ENCODE data around the gene GPAM. TPM values are rescaled to one million over a fixed set of nuclear protein-coding genes. Genes with fewer than 3 reads are reported as not detected.
A peak's percentile ranks its signal among the peaks of the same experiment; 100 is the strongest.

Gene GPAM
- polyA plus RNA-seq, 6 donors from 2014 or later = 1.3 to 4.3 (median 2.9) TPM; not detected in 1

GRCh38 chr10:112223725-112224124 is 40.2 kb upstream of the GPAM start:
- Mint-ChIP-seq H3K4me1 (no peaks in the 10 kb centered on the region), H3K4me3 (no peak overlapping the region), H3K9me3 (peaks cover 0 to 19% (median 5%) of the 10 kb centered on the region in 7 donors), H3K27ac (no peak overlapping the region), H3K36me3 (peaks cover 0 to 4% of the 10 kb centered on the region in 2 donors), H3K27me3 (peaks cover 14 to 22% (median 19%) of the 10 kb centered on the region in 3 donors)
- no peak for ATAC-seq (ENCODE audit: low read depth in 2 of 2)
- DNase-seq = no peak

GRCh38 chr10:112222799-112223198 is 39.2 kb upstream of the GPAM start:
- Mint-ChIP-seq H3K27ac (peak overlapping the region in 1 of 6 donors; percentile 23), H3K27me3 (peaks cover 14 to 28% (median 21%) of the 10 kb centered on the region in 3 donors), H3K9me3 (peaks cover 0 to 19% (median 5%) of the 10 kb centered on the region in 7 donors), H3K36me3 (peaks cover 0 to 4% of the 10 kb centered on the region in 2 donors), H3K4me1 (no peaks in the 10 kb centered on the region), H3K4me3 (no peak overlapping the region)
- no peak for ATAC-seq (ENCODE audit: low read depth in 2 of 2)
- DNase-seq = no peak

- H3K4me1 Mint-ChIP-seq = no peaks in the 10 kb centered on the region
- no peak overlapping the region for H3K27ac Mint-ChIP-seq
- no peak overlapping the region for H3K4me3 Mint-ChIP-seq
- ATAC-seq (ENCODE audit: low read depth in 2 of 2) (no peak), DNase-seq (no peak)
- H3K36me3 Mint-ChIP-seq = peaks cover 0 to 4% of the 10 kb centered on the region in 2 donors
- H3K27me3 Mint-ChIP-seq = peaks cover 17 to 31% (median 19%) of the 10 kb centered on the region in 3 donors
- peaks cover 0 to 19% (median 5%) of the 10 kb centered on the region in 7 donors for H3K9me3 Mint-ChIP-seq
These were observed 38.0 kb upstream of the GPAM start for GRCh38 chr10:112221545-112221944.

GRCh38 chr10:112218960-112219359 is 35.4 kb upstream of the GPAM start:
- ATAC-seq (ENCODE audit: low read depth in 2 of 2) (no peak), DNase-seq (no peak)
- Mint-ChIP-seq H3K9me3 (peaks cover 0 to 19% (median 5%) of the 10 kb centered on the region in 7 donors), H3K4me3 (no peak overlapping the region), H3K27me3 (peaks cover 5 to 24% (median 17%) of the 10 kb centered on the region in 3 donors), H3K36me3 (peaks cover 0 to 4% of the 10 kb centered on the region in 2 donors), H3K4me1 (no peaks in the 10 kb centered on the region), H3K27ac (no peak overlapping the region)

- Mint-ChIP-seq H3K27me3 (peaks cover 13 to 24% (median 17%) of the 10 kb centered on the region in 3 donors), H3K4me1 (no peaks in the 10 kb centered on the region), H3K4me3 (no peak overlapping the region), H3K27ac (no peak overlapping the region), H3K9me3 (peaks cover 0 to 19% (median 5%) of the 10 kb centered on the region in 7 donors), H3K36me3 (peaks cover 0 to 4% of the 10 kb centered on the region in 2 donors)
- no peak for ATAC-seq (ENCODE audit: low read depth in 2 of 2)
- no peak for DNase-seq
These were observed 34.4 kb upstream of the GPAM start for GRCh38 chr10:112218036-112218390.

GRCh38 chr10:112217386-112218035 is 33.9 kb upstream of the GPAM start:
- DNase-seq (no peak), ATAC-seq (ENCODE audit: low read depth in 2 of 2) (no peak)
- Mint-ChIP-seq H3K9me3 (peaks cover 0 to 19% (median 5%) of the 10 kb centered on the region in 7 donors), H3K36me3 (peaks cover 0 to 4% of the 10 kb centered on the region in 2 donors), H3K27me3 (peaks cover 13 to 21% (median 17%) of the 10 kb centered on the region in 3 donors), H3K4me1 (no peaks in the 10 kb centered on the region), H3K4me3 (no peak overlapping the region), H3K27ac (no peak overlapping the region)

GRCh38 chr10:112216966-112217365 is 33.4 kb upstream of the GPAM start:
- peaks cover 0 to 19% (median 5%) of the 10 kb centered on the region in 7 donors for H3K9me3 Mint-ChIP-seq
- H3K36me3 Mint-ChIP-seq = peaks cover 0 to 4% of the 10 kb centered on the region in 2 donors
- no peak for ATAC-seq (ENCODE audit: low read depth in 2 of 2)
- DNase-seq = no peak
- H3K27ac Mint-ChIP-seq = no peak overlapping the region
- no peaks in the 10 kb centered on the region for H3K4me1 Mint-ChIP-seq
- peaks cover 13 to 17% (median 17%) of the 10 kb centered on the region in 3 donors for H3K27me3 Mint-ChIP-seq
- H3K4me3 Mint-ChIP-seq = no peak overlapping the region

GRCh38 chr10:112216151-112216550 is 32.6 kb upstream of the GPAM start:
- ATAC-seq (ENCODE audit: low read depth in 2 of 2) (no peak), DNase-seq (no peak)
- H3K27ac Mint-ChIP-seq = no peak overlapping the region
- no peak overlapping the region for H3K4me3 Mint-ChIP-seq
- peaks cover 0 to 4% of the 10 kb centered on the region in 2 donors for H3K36me3 Mint-ChIP-seq
- no peaks in the 10 kb centered on the region for H3K4me1 Mint-ChIP-seq
- peaks cover 0 to 19% (median 5%) of the 10 kb centered on the region in 7 donors for H3K9me3 Mint-ChIP-seq
- H3K27me3 Mint-ChIP-seq = peaks cover 17 to 18% (median 17%) of the 10 kb centered on the region in 3 donors

GRCh38 chr10:112215342-112215774 is 31.8 kb upstream of the GPAM start:
- H3K36me3 Mint-ChIP-seq = peaks cover 0 to 4% of the 10 kb centered on the region in 2 donors
- peaks cover 14 to 24% (median 18%) of the 10 kb centered on the region in 3 donors for H3K27me3 Mint-ChIP-seq
- peaks cover 0 to 13% (median 3%) of the 10 kb centered on the region in 7 donors for H3K9me3 Mint-ChIP-seq
- ATAC-seq (ENCODE audit: low read depth in 2 of 2) = peak in 1 of 2 donors; percentile 18
- H3K27ac Mint-ChIP-seq = no peak overlapping the region
- H3K4me3 Mint-ChIP-seq = no peak overlapping the region
- H3K4me1 Mint-ChIP-seq = no peaks in the 10 kb centered on the region
- DNase-seq = no peak

- no peak overlapping the region for H3K4me3 Mint-ChIP-seq
- DNase-seq (no peak), ATAC-seq (ENCODE audit: low read depth in 2 of 2) (no peak)
- H3K4me1 Mint-ChIP-seq = no peaks in the 10 kb centered on the region
- H3K9me3 Mint-ChIP-seq = peaks cover 0 to 5% (median 0%) of the 10 kb centered on the region in 7 donors
- H3K27me3 Mint-ChIP-seq = peaks cover 14 to 34% (median 23%) of the 10 kb centered on the region in 3 donors
- peaks cover 0 to 1% of the 10 kb centered on the region in 2 donors for H3K36me3 Mint-ChIP-seq
- no peak overlapping the region for H3K27ac Mint-ChIP-seq
These were observed 30.8 kb upstream of the GPAM start for GRCh38 chr10:112214298-112214926.

- H3K4me1 Mint-ChIP-seq = no peaks in the 10 kb centered on the region
- H3K9me3 Mint-ChIP-seq = peaks cover 0 to 4% (median 0%) of the 10 kb centered on the region in 7 donors
- no peak for ATAC-seq (ENCODE audit: low read depth in 2 of 2)
- no peaks in the 10 kb centered on the region for H3K36me3 Mint-ChIP-seq
- H3K4me3 Mint-ChIP-seq = no peak overlapping the region
- DNase-seq = no peak
- H3K27me3 Mint-ChIP-seq = peaks cover 15 to 34% (median 28%) of the 10 kb centered on the region in 3 donors
- no peak overlapping the region for H3K27ac Mint-ChIP-seq
These were observed 30.3 kb upstream of the GPAM start for GRCh38 chr10:112213836-112214235.

GRCh38 chr10:112213098-112213823 is 29.7 kb upstream of the GPAM start:
- no peak for ATAC-seq (ENCODE audit: low read depth in 2 of 2)

GRCh38 chr10:112210666-112211065 is 27.1 kb upstream of the GPAM start:
- DNase-seq (no peak), ATAC-seq (ENCODE audit: low read depth in 2 of 2) (no peak)
- Mint-ChIP-seq H3K4me3 (no peak overlapping the region), H3K27me3 (peaks cover 11 to 29% (median 17%) of the 10 kb centered on the region in 3 donors), H3K27ac (peak overlapping the region in 1 of 6 donors; percentile 19), H3K4me1 (no peaks in the 10 kb centered on the region), H3K36me3 (no peaks in the 10 kb centered on the region), H3K9me3 (peaks cover 0 to 5% (median 0%) of the 10 kb centered on the region in 7 donors)

More at GRCh38 chr10:112213098-112213823, 29.7 kb upstream of the GPAM start:
- no peak overlapping the region for H3K27ac Mint-ChIP-seq
- H3K27me3 Mint-ChIP-seq = peaks cover 20 to 33% (median 31%) of the 10 kb centered on the region in 3 donors
- no peaks in the 10 kb centered on the region for H3K36me3 Mint-ChIP-seq
- no peaks in the 10 kb centered on the region for H3K4me1 Mint-ChIP-seq
- H3K4me3 Mint-ChIP-seq = no peak overlapping the region
- DNase-seq = no peak
- peaks cover 0 to 4% (median 0%) of the 10 kb centered on the region in 7 donors for H3K9me3 Mint-ChIP-seq

All from naive B cell (primary cell).